Activated CD8-positive, alpha-beta T cell treated with anti-CD3 and anti-CD28 coated beads, Interleukin-2, amount 10 ng/mL, durations not matched to agents 7 days and 5 days (primary cell): ENCODE results near the gene SERPINB10. TPM values are rescaled to one million over a fixed set of nuclear protein-coding genes. Genes with fewer than 3 reads are reported as not detected.
A peak's percentile ranks its signal among the peaks of the same experiment; 100 is the strongest.

Experiments
- ATAC-seq: fragments of 150-1000 bp; cut with Tn5 transposase; one replicate; pipeline ENCODE4 v1.10.0; 2021; ENCODE audit warnings: moderate library complexity
- CTCF ChIA-PET: fragments of 350-600 bp; sonication (Branson Sonifier 250); formaldehyde crosslinking; loops from one replicate; lab custom pipeline; 2021; ENCODE audit warnings: antibody characterized with exemption; lab: Charles Lee
- POLR2A ChIA-PET: fragments of 350-600 bp; sonication (Branson Sonifier 250); formaldehyde crosslinking; loops from one replicate; lab custom pipeline; 2021; ENCODE audit warnings: antibody characterized with exemption; lab: Charles Lee
- DNase-seq: peaks from one replicate; pipeline ENCODE4 v3.0.0-alpha.2; 2020
- H3K27ac Mint-ChIP-seq: one replicate; pipeline ENCODE4 v1.8.0; 2021; ENCODE audit warnings: mild to moderate bottlenecking, mixed read lengths
- H3K27me3 Mint-ChIP-seq: one replicate; pipeline ENCODE4 v1.8.0; 2021; ENCODE audit warnings: low read depth, mixed read lengths
- H3K36me3 Mint-ChIP-seq: one replicate; pipeline ENCODE4 v1.8.0; 2021; ENCODE audit warnings: low read depth, mixed read lengths
- H3K4me1 Mint-ChIP-seq: one replicate; pipeline ENCODE4 v1.8.0; 2021; ENCODE audit warnings: low read depth, mixed read lengths
- H3K4me3 Mint-ChIP-seq: one replicate; pipeline ENCODE4 v1.8.0; 2021; ENCODE audit warnings: mild to moderate bottlenecking, mixed read lengths
- H3K9me3 Mint-ChIP-seq: one replicate; pipeline ENCODE4 v1.8.0; 2022; ENCODE audit warnings: mixed read lengths; ENCODE audit not compliant: insufficient read depth
- total RNA-seq, 2 experiments: library from RNA; stranded (reverse); gene quantifications; one replicate each; pipeline ENCODE4 v1.2.3, GENCODE V29; 2021

Gene SERPINB10
- total RNA-seq, 2 experiments from 2014 or later = not detected

DNA sequence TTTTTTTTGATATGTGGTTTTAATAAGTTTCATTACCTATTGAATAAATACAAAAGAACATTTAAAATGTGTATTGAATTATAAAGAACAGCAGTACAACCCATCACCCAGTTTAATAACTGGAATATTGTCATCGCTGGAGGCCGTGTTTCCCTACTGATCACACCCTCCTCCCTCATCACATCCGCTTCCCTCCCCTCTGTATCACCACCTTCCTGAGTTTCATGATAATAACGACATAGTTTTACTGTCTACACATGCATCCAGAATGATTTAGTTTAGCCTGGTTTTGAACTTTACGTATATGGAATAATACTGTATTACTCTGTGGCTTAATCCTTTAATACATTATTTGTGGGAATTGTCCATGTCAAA, 64.2 kb downstream of the SERPINB10 start:
- POLR2A ChIA-PET = no interaction called here
- no peak overlapping the region for H3K4me3 Mint-ChIP-seq
- H3K9me3 Mint-ChIP-seq = no peaks in the 10 kb centered on the region
- no peak for DNase-seq
- H3K27ac Mint-ChIP-seq = no peak overlapping the region
- CTCF ChIA-PET = interaction anchor here (1.0 kb wide), 1 partner anchor 13 kb away, joined by 3 read pairs; no protein-coding TSS in a partner anchor
- H3K27me3 Mint-ChIP-seq = peaks cover 3% of the 10 kb centered on the region
- H3K4me1 Mint-ChIP-seq = peaks cover 24% of the 10 kb centered on the region
- H3K36me3 Mint-ChIP-seq = no peaks in the 10 kb centered on the region
- ATAC-seq = no peak

GRCh38 chr18:63974991-63975390, 67.2 kb downstream of the SERPINB10 start:
- no peak overlapping the region for H3K4me3 Mint-ChIP-seq
- H3K9me3 Mint-ChIP-seq = no peaks in the 10 kb centered on the region
- ChIA-PET POLR2A (no interaction called here), CTCF (interaction anchor here (0.7 to 5.8 kb wide), 5 partner anchors 10 to 88 kb away, joined by 3 to 50 read pairs (median 7); partner anchors contain the start of gene SERPINB2)
- peak; percentile 35 for DNase-seq
- no peak for ATAC-seq
- no peak overlapping the region for H3K27ac Mint-ChIP-seq
- no peaks in the 10 kb centered on the region for H3K36me3 Mint-ChIP-seq
- H3K4me1 Mint-ChIP-seq = peaks cover 22% of the 10 kb centered on the region
- peaks cover 3% of the 10 kb centered on the region for H3K27me3 Mint-ChIP-seq

GRCh38 chr18:63975628-63976027, 67.9 kb downstream of the SERPINB10 start:
- no peaks in the 10 kb centered on the region for H3K36me3 Mint-ChIP-seq
- ChIA-PET POLR2A (no interaction called here), CTCF (interaction anchor here (0.6 to 5.8 kb wide), 9 partner anchors 10 to 469 kb away, joined by 3 to 50 read pairs (median 3); partner anchors contain the start of gene SERPINB2)
- no peaks in the 10 kb centered on the region for H3K9me3 Mint-ChIP-seq
- no peak for ATAC-seq
- no peak overlapping the region for H3K27ac Mint-ChIP-seq
- peaks cover 3% of the 10 kb centered on the region for H3K27me3 Mint-ChIP-seq
- H3K4me3 Mint-ChIP-seq = no peak overlapping the region
- no peak for DNase-seq
- H3K4me1 Mint-ChIP-seq = peaks cover 24% of the 10 kb centered on the region

GRCh38 chr18:63977040-63977439, 69.3 kb downstream of the SERPINB10 start:
- Mint-ChIP-seq H3K4me1 (peaks cover 11% of the 10 kb centered on the region), H3K36me3 (no peaks in the 10 kb centered on the region), H3K9me3 (no peaks in the 10 kb centered on the region), H3K27ac (no peak overlapping the region), H3K27me3 (peaks cover 3% of the 10 kb centered on the region), H3K4me3 (no peak overlapping the region)
- POLR2A ChIA-PET = no interaction called here
- CTCF ChIA-PET = interaction anchor here (1.2 to 5.8 kb wide), 3 partner anchors 13 to 470 kb away, joined by 3 to 50 read pairs (median 8); no protein-coding TSS in a partner anchor
- ATAC-seq = no peak
- DNase-seq = no peak

DNA sequence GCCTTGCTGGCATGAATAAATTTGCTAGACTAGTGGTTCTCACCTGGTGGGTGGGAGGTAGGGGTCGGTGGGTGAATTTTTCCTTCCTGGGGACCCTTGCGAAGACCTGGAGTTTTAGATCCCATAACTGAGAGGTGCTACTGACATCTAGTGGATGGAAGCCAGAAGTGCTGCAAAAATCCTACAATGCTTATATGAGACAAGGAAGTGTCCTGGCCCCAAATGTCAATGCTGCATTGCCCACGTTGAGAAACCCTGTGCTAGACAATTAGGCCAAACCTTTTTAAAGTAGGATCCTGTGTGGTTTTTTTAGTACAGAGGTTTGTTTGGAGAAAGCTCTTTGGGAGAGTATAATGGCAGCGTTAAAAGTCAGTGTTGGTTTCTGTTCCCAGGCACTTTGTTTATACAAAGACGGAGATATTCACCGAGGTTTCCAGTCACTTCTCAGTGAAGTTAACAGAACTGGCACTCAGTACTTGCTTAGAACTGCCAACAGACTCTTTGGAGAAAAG, 71.7 kb downstream of the SERPINB10 start:
- peak; percentile 78 for ATAC-seq
- peaks cover 10% of the 10 kb centered on the region for H3K4me1 Mint-ChIP-seq
- no peak overlapping the region for H3K27ac Mint-ChIP-seq
- peak; percentile 56 for DNase-seq
- H3K4me3 Mint-ChIP-seq = peak overlapping the region; percentile 10
- POLR2A ChIA-PET = no interaction called here
- CTCF ChIA-PET = interaction anchor here (0.6 to 1.5 kb wide), 5 partner anchors 16 to 462 kb away, joined by 3 to 7 read pairs (median 4); no protein-coding TSS in a partner anchor
- no peaks in the 10 kb centered on the region for H3K9me3 Mint-ChIP-seq
- H3K27me3 Mint-ChIP-seq = no peaks in the 10 kb centered on the region
- no peaks in the 10 kb centered on the region for H3K36me3 Mint-ChIP-seq

- H3K36me3 Mint-ChIP-seq = no peaks in the 10 kb centered on the region
- CTCF ChIA-PET = interaction anchor here (0.6 to 1.5 kb wide), 5 partner anchors 16 to 462 kb away, joined by 3 to 7 read pairs (median 4); no protein-coding TSS in a partner anchor
- no peaks in the 10 kb centered on the region for H3K27me3 Mint-ChIP-seq
- H3K9me3 Mint-ChIP-seq = no peaks in the 10 kb centered on the region
- ATAC-seq (no peak), DNase-seq (no peak)
- POLR2A ChIA-PET = no interaction called here
- peaks cover 10% of the 10 kb centered on the region for H3K4me1 Mint-ChIP-seq
- H3K4me3 Mint-ChIP-seq = no peak overlapping the region
- H3K27ac Mint-ChIP-seq = no peak overlapping the region
Measured at GRCh38 chr18:63980027-63980426, 72.3 kb downstream of the SERPINB10 start.

- CTCF ChIA-PET = interaction anchor here (1.9 kb wide), 1 partner anchor 17 kb away, joined by 7 read pairs; no protein-coding TSS in a partner anchor
- Mint-ChIP-seq H3K27me3 (no peaks in the 10 kb centered on the region), H3K9me3 (no peaks in the 10 kb centered on the region), H3K4me3 (no peak overlapping the region), H3K4me1 (peaks cover 10% of the 10 kb centered on the region), H3K27ac (no peak overlapping the region), H3K36me3 (no peaks in the 10 kb centered on the region)
- no peak for ATAC-seq
- DNase-seq = no peak
- POLR2A ChIA-PET = no interaction called here
Measured at GRCh38 chr18:63980896-63981460, 73.2 kb downstream of the SERPINB10 start.

DNA sequence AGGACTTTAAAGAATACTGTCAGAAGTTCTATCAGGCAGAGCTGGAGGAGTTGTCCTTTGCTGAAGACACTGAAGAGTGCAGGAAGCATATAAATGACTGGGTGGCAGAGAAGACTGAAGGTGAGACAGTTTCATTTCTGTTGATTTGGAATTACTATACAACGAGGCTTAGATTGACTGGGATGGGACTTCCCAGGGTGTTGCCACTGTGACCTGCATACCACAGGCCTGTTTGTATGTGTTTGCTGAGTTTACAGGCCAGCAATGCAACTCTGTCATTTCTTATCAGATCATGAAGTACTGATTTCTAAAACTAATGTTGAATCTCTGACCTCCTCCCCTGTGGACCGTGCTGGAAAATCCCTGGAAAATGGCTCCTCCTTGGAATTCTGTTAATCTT, 74.0 kb downstream of the SERPINB10 start:
- no peak overlapping the region for H3K27ac Mint-ChIP-seq
- H3K9me3 Mint-ChIP-seq = no peaks in the 10 kb centered on the region
- ChIA-PET POLR2A (no interaction called here), CTCF (interaction anchor here (0.9 to 1.9 kb wide), 2 partner anchors 18 to 45 kb away, joined by 3 to 7 read pairs; no protein-coding TSS in a partner anchor)
- peaks cover 10% of the 10 kb centered on the region for H3K4me1 Mint-ChIP-seq
- no peak overlapping the region for H3K4me3 Mint-ChIP-seq
- ATAC-seq (no peak), DNase-seq (no peak)
- H3K27me3 Mint-ChIP-seq = no peaks in the 10 kb centered on the region
- no peaks in the 10 kb centered on the region for H3K36me3 Mint-ChIP-seq

GRCh38 chr18:63982361-63982760, 74.6 kb downstream of the SERPINB10 start:
- H3K9me3 Mint-ChIP-seq = no peaks in the 10 kb centered on the region
- no peaks in the 10 kb centered on the region for H3K36me3 Mint-ChIP-seq
- ATAC-seq (no peak), DNase-seq (no peak)
- no peak overlapping the region for H3K27ac Mint-ChIP-seq
- ChIA-PET CTCF (interaction anchor here (0.9 to 1.9 kb wide), 2 partner anchors 18 to 45 kb away, joined by 3 to 7 read pairs; no protein-coding TSS in a partner anchor), POLR2A (no interaction called here)
- H3K4me1 Mint-ChIP-seq = peaks cover 10% of the 10 kb centered on the region
- H3K27me3 Mint-ChIP-seq = no peaks in the 10 kb centered on the region
- H3K4me3 Mint-ChIP-seq = no peak overlapping the region

Other genes starting within 250 kb of the SERPINB10 start
- not detected for gene SERPINB3, start 246.1 kb upstream of the SERPINB10 start, total RNA-seq
- not detected for gene SERPINB11, start 205.0 kb upstream of the SERPINB10 start, total RNA-seq
- gene SERPINB7, start 132.5 kb upstream of the SERPINB10 start, total RNA-seq = not detected
- not detected for gene SERPINB2, start 20.3 kb upstream of the SERPINB10 start, total RNA-seq
- under 1 TPM in 1 of 2 experiments, not detected in 1; 0.26 TPM for gene HMSD, start 41.3 kb downstream of the SERPINB10 start, total RNA-seq
- gene SERPINB8, start 62.1 kb downstream of the SERPINB10 start, total RNA-seq = 1 to 10 TPM; 2.7 to 3.4 TPM
- gene LINC00305, start 241.1 kb downstream of the SERPINB10 start, total RNA-seq = not detected